OCI-LY3 (cell line): ENCODE results near the gene CARD6.

Experiments
- CTCF ChIP-seq: fragments of 200-600, 300-600 bp; sonication (generic); IDR thresholded peaks from 2 replicates; pipeline ENCODE4 v1.5.1; 2014; ENCODE audit warnings: antibody characterized with exemption, low read length, low read depth
- EZH2phosphoT487 ChIP-seq: fragments of 200-600 bp; shearing (Covaris generic); IDR thresholded peaks from 2 replicates; pipeline ENCODE4 v1.6.1; 2018; ENCODE audit warnings: antibody characterized with exemption, mixed run types, low read depth

- TF ChIP-seq CTCF (no peak), EZH2phosphoT487 (no peak)
Measured at GRCh38 chr5:40796487-40796889, 44.7 kb upstream of the CARD6 start.
